HAP-1 (cell line): ENCODE results near the gene TXNDC8.
"Not testable (repeated sequence)": the region's sequence is repeated elsewhere in the genome, so short reads cannot be mapped to it uniquely, and the experiment has no call there.

Experiments
- DNase-seq, 2 experiments: peaks; one replicate each; pipeline ENCODE4 v3.0.0-alpha.2; 2016 to 2020; ENCODE audit warnings: low spot score in 2 of 2
- H3K27me3 ChIP-seq: fragments of 250-450 bp; sonication (Bioruptor Pico); 2 replicates; pipeline ENCODE4 v1.5.1; 2020; ENCODE audit warnings: low read depth, mild to moderate bottlenecking, moderate library complexity
- H3K36me3 ChIP-seq: fragments of 250-450 bp; sonication (Bioruptor Pico); replicated peaks from 2 replicates; pipeline ENCODE4 v1.5.1; 2020; ENCODE audit warnings: mild to moderate bottlenecking
- H3K4me1 ChIP-seq: fragments of 250-450 bp; sonication (Bioruptor Pico); 2 replicates; pipeline ENCODE4 v1.5.1; 2020; ENCODE audit warnings: mild to moderate bottlenecking
- H3K4me3 ChIP-seq: fragments of 250-450 bp; sonication (Bioruptor Pico); 2 replicates; pipeline ENCODE4 v1.5.1; 2020; ENCODE audit warnings: mild to moderate bottlenecking, moderate library complexity
- H3K9me3 ChIP-seq: fragments of 250-450 bp; sonication (Bioruptor Pico); 2 replicates; pipeline ENCODE4 v1.5.1; 2020; ENCODE audit warnings: mild to moderate bottlenecking, moderate library complexity
- in situ Hi-C: fragments of 300-500 bp; cut with MboI; formaldehyde crosslinking; loops from 3 replicates; pipeline ENCODE4 v1.14.3; 2020; ENCODE audit warnings: low sequenced_read_pairs, inconsistent platforms, mixed read lengths

Gene TXNDC8

DNA sequence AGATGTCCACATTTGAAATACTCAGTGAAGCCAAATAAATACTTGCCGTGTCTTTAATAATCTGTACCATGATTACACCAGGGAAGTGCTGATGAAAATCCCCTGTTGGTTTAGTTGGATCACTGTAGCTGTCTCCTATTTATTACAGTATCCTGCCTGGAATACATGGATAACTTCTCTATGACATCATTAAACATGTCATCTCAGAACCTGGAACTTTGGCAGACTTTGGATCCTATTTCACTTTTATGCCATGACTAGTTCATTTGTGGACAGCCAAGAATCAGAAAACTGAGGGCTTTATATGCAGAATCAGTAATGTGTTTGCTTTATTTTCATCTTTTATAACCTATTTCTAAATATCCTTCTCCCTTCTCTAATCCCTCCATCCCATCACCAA, at the start of gene TXNDC8:
Gene TXNDC8 (minus strand): TSS at position 137 of the 400 bp plus-strand sequence.
- Histone ChIP-seq H3K27me3 (no peaks in the 10 kb centered on the region), H3K4me1 (no peaks in the 10 kb centered on the region), H3K9me3 (no peaks in the 10 kb centered on the region), H3K36me3 (no peaks in the 10 kb centered on the region), H3K4me3 (no peak within 1 kb of the TSS)
- no peak for DNase-seq
- in situ Hi-C loops: no loop called here

DNA sequence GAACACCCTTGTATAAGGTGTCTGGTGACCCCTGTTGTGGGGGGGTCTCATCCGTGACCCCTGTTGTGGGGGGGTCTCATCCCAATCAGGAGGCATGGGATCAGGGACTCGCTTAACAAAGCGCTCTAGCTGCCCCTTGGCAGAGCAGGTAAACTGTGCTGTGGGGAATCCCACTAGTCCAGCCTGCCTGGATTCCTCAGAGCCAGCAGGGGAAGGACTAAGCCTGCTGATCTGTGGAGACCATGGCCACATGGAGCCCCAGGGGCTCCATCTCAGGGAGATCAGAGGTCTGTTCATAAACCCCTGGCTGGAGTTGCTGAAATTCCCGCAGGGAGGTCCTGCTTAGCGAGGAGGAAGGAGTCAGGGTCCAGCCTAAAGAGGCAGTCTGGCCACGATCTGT, 45.8 kb upstream of the TXNDC8 start:
- DNase-seq: no peak

GRCh38 chr9:110382731-110383130, 45.1 kb upstream of the TXNDC8 start:
- Histone ChIP-seq H3K4me1 (no peaks in the 10 kb centered on the region), H3K36me3 (no peaks in the 10 kb centered on the region), H3K27me3 (no peaks in the 10 kb centered on the region), H3K4me3 (no peak overlapping the region), H3K9me3 (no peaks in the 10 kb centered on the region)
- no peak for DNase-seq
- in situ Hi-C loops: no loop called here

More for the DNA sequence above, 45.8 kb upstream of the TXNDC8 start:
- Histone ChIP-seq H3K36me3 (no peaks in the 10 kb centered on the region), H3K9me3 (no peaks in the 10 kb centered on the region), H3K4me1 (no peaks in the 10 kb centered on the region), H3K4me3 (no peak overlapping the region), H3K27me3 (no peaks in the 10 kb centered on the region)
- in situ Hi-C loops: no loop called here

- DNase-seq: no peak
- H3K27me3 ChIP-seq: no peaks in the 10 kb centered on the region
- no peaks in the 10 kb centered on the region for H3K4me1 ChIP-seq
- no peaks in the 10 kb centered on the region for H3K36me3 ChIP-seq
- H3K9me3 ChIP-seq: no peaks in the 10 kb centered on the region
- in situ Hi-C loops: no loop called here
- H3K4me3 ChIP-seq: no peak overlapping the region
Observed at GRCh38 chr9:110371411-110372007, 33.8 kb upstream of the TXNDC8 start.

DNA sequence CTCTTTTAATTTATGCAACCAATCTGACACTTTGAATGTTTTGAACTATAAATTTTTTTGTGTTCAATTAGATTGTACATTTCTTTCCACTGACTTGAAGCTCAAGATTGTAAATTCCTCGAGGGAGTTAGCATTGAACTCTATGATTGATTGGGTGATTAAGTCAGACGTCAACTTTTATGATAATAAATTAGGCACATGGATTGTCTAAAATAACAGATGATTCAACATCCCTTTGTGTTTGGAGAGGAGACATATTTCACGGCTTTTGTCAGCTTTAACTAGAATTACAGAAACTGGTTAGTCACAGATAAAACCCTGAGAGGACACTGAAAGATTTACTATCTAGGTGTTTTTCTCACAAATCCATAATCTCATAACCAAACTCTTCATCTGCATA, 32.7 kb upstream of the TXNDC8 start:
- H3K9me3 ChIP-seq: no peaks in the 10 kb centered on the region
- H3K36me3 ChIP-seq: no peaks in the 10 kb centered on the region
- no peaks in the 10 kb centered on the region for H3K27me3 ChIP-seq
- H3K4me1 ChIP-seq: no peaks in the 10 kb centered on the region
- no peak for DNase-seq
- H3K4me3 ChIP-seq: no peak overlapping the region
- in situ Hi-C loops: no loop called here

GRCh38 chr9:110364451-110364850, 26.8 kb upstream of the TXNDC8 start:
- no peak overlapping the region for H3K4me3 ChIP-seq
- H3K4me1 ChIP-seq: no peaks in the 10 kb centered on the region
- DNase-seq: no peak
- in situ Hi-C loops: no loop called here
- H3K27me3 ChIP-seq: no peaks in the 10 kb centered on the region
- H3K9me3 ChIP-seq: no peaks in the 10 kb centered on the region
- no peaks in the 10 kb centered on the region for H3K36me3 ChIP-seq

GRCh38 chr9:110358992-110359391, 21.3 kb upstream of the TXNDC8 start:
- H3K4me3 ChIP-seq, H3K9me3 ChIP-seq, H3K4me1 ChIP-seq, H3K36me3 ChIP-seq, DNase-seq, H3K27me3 ChIP-seq, in situ Hi-C loops: not testable (repeated sequence)

GRCh38 chr9:110357505-110357904, 19.8 kb upstream of the TXNDC8 start:
- Histone ChIP-seq H3K9me3 (no peaks in the 10 kb centered on the region), H3K4me3 (no peak overlapping the region), H3K4me1 (no peaks in the 10 kb centered on the region), H3K36me3 (no peaks in the 10 kb centered on the region), H3K27me3 (no peaks in the 10 kb centered on the region)
- no peak for DNase-seq
- in situ Hi-C loops: no loop called here

DNA sequence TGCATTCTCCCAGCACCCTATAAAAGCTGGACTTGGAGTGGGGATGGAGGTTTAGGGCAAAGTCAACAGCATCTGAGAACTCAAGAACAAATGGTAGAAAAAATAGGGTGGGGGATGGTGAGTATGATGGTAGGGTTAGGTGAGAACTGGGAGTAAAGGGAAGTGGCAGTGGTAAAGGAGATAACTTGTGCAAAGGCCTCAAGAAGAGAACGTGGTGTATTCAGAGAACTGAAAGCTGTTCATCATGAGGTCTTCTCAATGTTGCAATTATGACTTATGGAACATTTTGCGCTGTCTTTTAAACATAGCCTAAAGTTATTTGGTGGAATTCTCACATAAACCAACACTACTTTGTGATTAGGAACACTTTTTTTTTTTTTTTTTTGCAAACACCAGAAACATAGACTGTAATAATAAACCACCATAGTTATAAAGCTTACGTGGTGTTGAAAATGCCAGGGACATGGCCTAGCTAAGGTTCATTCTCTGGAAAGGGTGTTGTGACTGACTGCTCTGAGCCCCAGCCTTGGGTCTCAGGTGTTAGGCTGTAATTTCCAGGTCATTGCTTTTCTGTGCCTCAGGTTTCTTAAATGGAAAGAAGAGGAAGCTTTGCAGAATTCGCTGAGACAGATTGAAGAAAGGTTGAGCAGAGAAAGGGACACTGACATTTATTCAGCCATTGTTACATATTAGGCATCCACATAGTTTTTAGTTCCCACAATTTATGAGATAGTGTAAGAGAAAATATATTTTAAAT, 19.2 kb upstream of the TXNDC8 start:
- Histone ChIP-seq H3K4me3 (no peak overlapping the region), H3K4me1 (no peaks in the 10 kb centered on the region), H3K27me3 (no peaks in the 10 kb centered on the region), H3K9me3 (no peaks in the 10 kb centered on the region), H3K36me3 (no peaks in the 10 kb centered on the region)
- no peak for DNase-seq
- in situ Hi-C loops: no loop called here

GRCh38 chr9:110355911-110356310, 18.2 kb upstream of the TXNDC8 start:
- H3K27me3 ChIP-seq: no peaks in the 10 kb centered on the region
- DNase-seq: no peak
- in situ Hi-C loops: no loop called here
- no peaks in the 10 kb centered on the region for H3K4me1 ChIP-seq
- no peak overlapping the region for H3K4me3 ChIP-seq
- H3K36me3 ChIP-seq: no peaks in the 10 kb centered on the region
- H3K9me3 ChIP-seq: no peaks in the 10 kb centered on the region

DNA sequence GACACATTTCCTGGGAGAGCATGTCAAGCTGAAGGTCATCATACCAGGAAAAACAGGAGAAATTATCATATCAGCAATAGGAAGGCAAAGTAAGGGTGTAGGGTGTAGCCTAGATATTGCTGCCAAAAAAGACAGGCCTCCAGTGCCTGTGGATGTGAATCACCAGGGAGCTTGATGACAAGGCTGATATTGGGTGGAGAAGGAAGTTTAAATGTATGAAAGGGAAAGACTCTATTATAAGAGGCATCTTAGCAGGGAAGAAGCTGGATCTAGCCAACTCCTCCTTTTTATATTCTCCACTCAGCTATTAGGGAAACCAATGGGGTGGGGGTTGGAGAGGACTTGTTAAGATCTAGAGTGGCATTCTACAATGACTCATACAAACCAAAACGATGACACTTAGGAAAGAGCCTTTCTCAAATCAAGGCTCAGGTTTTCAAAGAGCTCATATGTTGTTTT, 13.4 kb upstream of the TXNDC8 start:
- Histone ChIP-seq H3K9me3 (no peaks in the 10 kb centered on the region), H3K4me1 (no peaks in the 10 kb centered on the region), H3K27me3 (no peaks in the 10 kb centered on the region), H3K4me3 (no peak overlapping the region), H3K36me3 (no peaks in the 10 kb centered on the region)
- DNase-seq: no peak
- in situ Hi-C loops: no loop called here

DNA sequence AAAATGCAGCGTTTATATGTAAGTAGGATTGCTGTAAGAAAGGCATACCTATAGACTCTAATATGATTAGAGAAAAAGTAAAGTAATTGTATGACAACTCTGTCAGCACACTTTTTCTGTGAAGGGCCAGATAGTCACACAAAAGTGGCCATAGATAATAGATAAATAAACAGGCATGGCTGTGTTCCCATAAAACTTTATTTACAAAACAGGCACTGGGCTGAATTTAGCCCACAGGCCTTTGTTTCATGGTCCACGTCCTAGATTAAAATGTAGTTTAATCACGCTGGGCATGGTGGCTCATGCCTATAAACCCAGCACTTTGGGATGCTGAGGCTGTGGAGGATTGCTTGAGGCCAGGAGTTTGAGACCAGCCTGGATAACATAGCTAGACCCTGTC, 8.7 kb upstream of the TXNDC8 start:
- in situ Hi-C loops: no loop called here
- H3K27me3 ChIP-seq: no peaks in the 10 kb centered on the region
- no peaks in the 10 kb centered on the region for H3K4me1 ChIP-seq
- H3K36me3 ChIP-seq: no peaks in the 10 kb centered on the region
- DNase-seq: no peak
- no peaks in the 10 kb centered on the region for H3K9me3 ChIP-seq
- no peak overlapping the region for H3K4me3 ChIP-seq

GRCh38 chr9:110344821-110345220, 7.2 kb upstream of the TXNDC8 start:
- no peaks in the 10 kb centered on the region for H3K4me1 ChIP-seq
- in situ Hi-C loops: no loop called here

GRCh38 chr9:110343551-110343950, 5.9 kb upstream of the TXNDC8 start:
- no peaks in the 10 kb centered on the region for H3K27me3 ChIP-seq
- no peaks in the 10 kb centered on the region for H3K9me3 ChIP-seq
- in situ Hi-C loops: no loop called here
- H3K4me1 ChIP-seq: no peaks in the 10 kb centered on the region
- no peaks in the 10 kb centered on the region for H3K36me3 ChIP-seq
- DNase-seq: no peak
- H3K4me3 ChIP-seq: no peak overlapping the region

More at GRCh38 chr9:110344821-110345220, 7.2 kb upstream of the TXNDC8 start:
- H3K27me3 ChIP-seq: no peaks in the 10 kb centered on the region
- no peak for DNase-seq
- H3K36me3 ChIP-seq: no peaks in the 10 kb centered on the region
- H3K4me3 ChIP-seq: no peak overlapping the region
- no peaks in the 10 kb centered on the region for H3K9me3 ChIP-seq
